Heart left ventricle (tissue), 16 donors: ENCODE results near the gene ADGRL3. TPM values are rescaled to one million over a fixed set of nuclear protein-coding genes. Genes with fewer than 3 reads are reported as not detected.

Experiments
- ATAC-seq, 4 donors: fragments of 200-7000 bp; cut with Tn5 transposase; one replicate each; pipeline ENCODE4 v1.9.1; 2020 to 2022; ENCODE audit warnings: moderate library complexity in 4 of 4, mild to moderate bottlenecking in 3 of 4, moderate number of reproducible peaks in 1 of 4
- DNase-seq, 5 donors: peaks; one replicate each; pipeline ENCODE4 v3.0.0-alpha.2; 2020
- H3K27ac ChIP-seq, 12 donors: fragments of 200-600 bp; sonication (generic) in 4 of 12; one replicate each; pipeline versions ENCODE4 v1.5.0 to v1.8.0; 2016 to 2022; ENCODE audit warnings: mild to moderate bottlenecking in 2 of 12
- H3K27me3 ChIP-seq, 9 donors: fragments of 200-600 bp; sonication (generic) in 2 of 9; one replicate each; pipeline versions ENCODE4 v1.5.1 to v1.8.0; 2016 to 2022; ENCODE audit warnings: mild to moderate bottlenecking in 3 of 9
- H3K36me3 ChIP-seq, 9 donors: fragments of 200-600 bp; sonication (generic) in 2 of 9; one replicate each; pipeline versions ENCODE4 v1.5.0 to v1.8.0; 2018 to 2022; ENCODE audit warnings: mild to moderate bottlenecking in 2 of 9
- H3K4me1 ChIP-seq, 12 donors: fragments of 200-600 bp; sonication (generic) in 4 of 12; one replicate each; pipeline versions ENCODE4 v1.5.0 to v1.8.0; 2016 to 2022; ENCODE audit warnings: mild to moderate bottlenecking in 3 of 12
- H3K4me3 ChIP-seq, 12 donors: fragments of 200-600 bp; sonication (generic) in 4 of 12; one replicate each; pipeline versions ENCODE4 v1.5.0 to v1.8.0; 2017 to 2022; ENCODE audit warnings: mild to moderate bottlenecking in 9 of 12, moderate library complexity in 4 of 12
- H3K9me3 ChIP-seq, 12 donors: fragments of 200-600 bp; sonication (generic) in 4 of 12; one replicate each; pipeline versions ENCODE4 v1.5.0 to v1.8.0; 2016 to 2022; ENCODE audit warnings: mild to moderate bottlenecking in 1 of 12
- CTCF ChIP-seq, 12 donors: fragments of 200-600 bp; sonication (generic) in 4 of 12; IDR thresholded peaks; one replicate each; pipeline versions ENCODE4 v1.5.0 to v1.8.0; 2018 to 2022; ENCODE audit warnings: antibody characterized with exemption in 12 of 12, mild to moderate bottlenecking in 5 of 12
- POLR2A ChIP-seq, 2 donors: fragments of 450-650 bp; IDR thresholded peaks; one replicate each; pipeline ENCODE4 v1.6.1; 2017; ENCODE audit warnings: antibody characterized with exemption in 2 of 2, mild to moderate bottlenecking in 2 of 2, moderate library complexity in 2 of 2
- WGBS, 4 donors: extraction: QIAGEN DNeasy Blood & Tissue Kit in 2 of 4; methylation state at CpG; one replicate each; pipeline versions ENCODE4 v1.1.5 to v1.1.7; 2013 to 2018; 5-methylcytosine and 5-hydroxymethylcytosine counted together
- intact Hi-C, 10 donors: fragments of 100-400 bp; cut with DNase I; formaldehyde crosslinking; loops; one replicate each; pipeline versions ENCODE4 v1.11.1 to v1.14.2; 2022
- polyA plus RNA-seq, 2 donors: library from polyadenylated mRNA; stranded (reverse); fragments of 200-250 nt; gene quantifications; one replicate each; pipeline ENCODE4 v1.2.3, GENCODE V29; 2013
- total RNA-seq, 9 donors: library from RNA; depleted of rRNA in 2 of 9; stranded (reverse); fragments of >200 nt in 2 of 9; fragmentation: NEBNext Ultra II Directional in 3 of 9; extraction: Animal tissue kit (Norgen Biotek cat#: 25700) in 3 of 9; gene quantifications; one replicate each; pipeline versions ENCODE4 v1.1.0 to v1.2.4, GENCODE V29; 2016 to 2023
- donor health status: ischemic (EF 13 %, LVEDD 7.1; RV severe dilation, severe dysfunction).
- donor health status: healthy with polysubstance abuse.
- donor health status: DM: no; HTN: yes; CAD: no.
- donor health status: DM: no; HTN: no; CAD: no.
- donor health status: ischemic (EF 25% LVEDD 6.9; RV normal size, moderate dysfunction).
- donor health status: ischemic (EF 25% LVEDD 5.7; RV mildly dilated, moderate dysfunction).
- donor health status: healthy.
- donor health status: DM: yes; HTN: yes; CAD: no.
- donor health status: ischemic (EF 35%, LVEDD 5.7; RV mildly dilated, moderate dysfunction).
- donor health status: nonischemic (EF 11% LVEDD 7.7; RV severe dilation, severe dysfunction).
- donor health status: DM: yes; HTN: yes; CAD: no.
- donor health status: PGD.
- donor health status: ischemic (EF 29% LVEDD 5.4; RV normal size, mild dysfunction).
- donor health status: nonischemic (EF 23%, LVEDD 6.1; RV moderate dilation, normal function).

The ADGRL3 gene
- total and polyA plus RNA-seq, 11 donors: 0.84 to 24.4 (median 7.6) TPM

GRCh38 chr4:61401771-61402170 is 201.6 kb downstream of the ADGRL3 start:
- no peaks in the 10 kb centered on the region for H3K9me3 ChIP-seq
- DNase-seq (no peak), ATAC-seq (no peak)
- no peaks in the 10 kb centered on the region for H3K36me3 ChIP-seq
- peaks cover 0 to 4% (median 0%) of the 10 kb centered on the region in 12 donors for H3K4me1 ChIP-seq
- intact Hi-C loops: no loop called here
- H3K27me3 ChIP-seq: no peaks in the 10 kb centered on the region
- H3K27ac ChIP-seq: no peak overlapping the region
- TF ChIP-seq CTCF (IDR thresholded peaks at IDR 0.05): no peak
- H3K4me3 ChIP-seq: no peak overlapping the region

- H3K4me1 ChIP-seq: no peaks in the 10 kb centered on the region
- intact Hi-C loops: no loop called here
- DNase-seq (no peak), ATAC-seq (no peak)
- no peaks in the 10 kb centered on the region for H3K9me3 ChIP-seq
- H3K27me3 ChIP-seq: no peaks in the 10 kb centered on the region
- no peak overlapping the region for H3K27ac ChIP-seq
- H3K36me3 ChIP-seq: no peaks in the 10 kb centered on the region
- no peak overlapping the region for H3K4me3 ChIP-seq
- no peak for TF ChIP-seq CTCF (IDR thresholded peaks at IDR 0.05)
- 92 to 97% (median 94%) methylated on average over 1 of the region's 1 CpG for WGBS, 4 donors
These were observed 205.2 kb downstream of the ADGRL3 start for GRCh38 chr4:61405307-61405706.

GRCh38 chr4:61406677-61407076 is 206.6 kb downstream of the ADGRL3 start:
- 69 to 76% (median 73%) methylated on average over 2 of the region's 2 CpGs for WGBS, 4 donors
- H3K4me1 ChIP-seq: no peaks in the 10 kb centered on the region
- no peak for ATAC-seq
- H3K36me3 ChIP-seq: no peaks in the 10 kb centered on the region
- no peak for DNase-seq
- H3K27ac ChIP-seq: no peak overlapping the region
- TF ChIP-seq POLR2A (IDR thresholded peaks at IDR 0.05): no peak
- no peak for TF ChIP-seq CTCF (IDR thresholded peaks at IDR 0.05)
- intact Hi-C loops: no loop called here
- H3K27me3 ChIP-seq: no peaks in the 10 kb centered on the region
- no peaks in the 10 kb centered on the region for H3K9me3 ChIP-seq
- H3K4me3 ChIP-seq: no peak overlapping the region

GRCh38 chr4:61407642-61408618 is 207.8 kb downstream of the ADGRL3 start:
- Histone ChIP-seq H3K27ac (no peak overlapping the region), H3K4me3 (no peak overlapping the region), H3K27me3 (no peaks in the 10 kb centered on the region), H3K36me3 (no peaks in the 10 kb centered on the region), H3K4me1 (no peaks in the 10 kb centered on the region), H3K9me3 (no peaks in the 10 kb centered on the region)
- DNase-seq (no peak), ATAC-seq (no peak)
- TF ChIP-seq CTCF (IDR thresholded peaks at IDR 0.05) (no peak), POLR2A (IDR thresholded peaks at IDR 0.05) (no peak)
- intact Hi-C loops: no loop called here
- 64 to 77% (median 68%) methylated on average over 7 of the region's 7 CpGs for WGBS, 4 donors
